ENCODE results near the gene RRBP1.

RRBP1 gene

DNA sequence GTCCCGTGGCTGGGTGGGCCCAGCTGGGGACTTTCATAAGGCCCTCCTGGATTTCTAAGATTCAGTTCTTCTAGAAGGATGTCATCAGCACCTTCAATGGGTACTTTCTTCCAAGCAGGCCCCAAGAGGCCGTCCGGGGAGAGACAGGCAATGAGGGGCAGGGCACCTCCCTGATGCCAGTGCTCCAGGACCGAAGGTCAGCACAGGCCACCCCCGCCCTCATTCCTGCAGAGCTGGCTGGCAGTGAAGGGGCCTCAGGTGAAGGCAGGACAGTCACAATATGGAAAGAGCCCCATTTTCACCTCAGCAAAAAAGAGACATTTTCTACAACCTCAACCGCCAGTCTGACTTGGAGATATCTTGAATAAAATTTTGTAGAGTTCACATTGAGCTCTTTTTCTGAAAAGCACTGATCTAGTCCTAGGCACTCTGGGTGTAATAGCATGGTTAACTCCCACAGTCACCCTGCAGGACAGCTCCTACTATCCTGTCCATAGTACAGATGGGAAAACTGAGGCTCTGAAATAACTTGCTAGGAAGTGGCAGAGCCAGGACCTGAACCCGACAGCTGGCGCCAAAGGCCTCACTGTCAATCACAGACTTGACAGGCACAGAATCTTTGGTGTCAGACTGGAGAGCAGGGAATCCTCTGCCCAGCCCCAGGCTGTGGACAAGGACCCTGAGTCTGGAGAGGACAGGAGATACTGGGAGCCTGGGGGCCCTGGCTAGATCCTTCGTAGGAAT lies 50.3 kb downstream of the RRBP1 start:
- no peak for DNase-seq

- DNase-seq = no peak
Observed at GRCh38 chr20:17630806-17631195, 51.2 kb downstream of the RRBP1 start.

DNA sequence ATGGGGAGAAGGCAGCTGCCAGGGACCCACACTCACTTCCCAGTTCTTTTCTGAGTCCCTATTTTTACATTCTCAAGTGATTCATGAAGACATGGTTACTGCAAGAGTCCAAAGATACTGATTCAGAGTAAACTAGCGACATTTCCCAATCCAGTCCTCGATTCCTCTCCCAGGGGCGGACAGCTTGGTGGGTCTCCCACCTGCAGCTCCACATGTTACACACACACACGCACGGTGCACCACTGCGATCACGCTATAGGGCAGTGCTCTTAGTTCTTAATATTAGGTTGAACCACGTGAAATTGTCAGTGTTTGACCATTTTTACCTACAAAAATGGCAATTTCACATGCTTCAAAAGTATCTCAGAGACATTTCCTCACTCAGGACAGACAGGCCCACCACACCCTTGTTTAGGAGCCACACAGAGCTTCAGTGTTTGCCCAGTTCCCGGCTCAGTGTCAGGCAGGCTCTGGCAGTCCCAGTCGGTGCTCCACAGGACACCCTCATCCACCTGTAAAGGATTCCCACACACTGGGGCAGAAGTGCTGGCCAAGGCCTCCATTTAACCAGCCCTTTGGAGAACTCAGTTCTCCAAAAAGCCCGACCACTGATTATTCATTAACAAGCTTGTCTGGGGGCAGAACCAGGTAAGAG lies 51.8 kb downstream of the RRBP1 start:
- no peak for DNase-seq

DNA sequence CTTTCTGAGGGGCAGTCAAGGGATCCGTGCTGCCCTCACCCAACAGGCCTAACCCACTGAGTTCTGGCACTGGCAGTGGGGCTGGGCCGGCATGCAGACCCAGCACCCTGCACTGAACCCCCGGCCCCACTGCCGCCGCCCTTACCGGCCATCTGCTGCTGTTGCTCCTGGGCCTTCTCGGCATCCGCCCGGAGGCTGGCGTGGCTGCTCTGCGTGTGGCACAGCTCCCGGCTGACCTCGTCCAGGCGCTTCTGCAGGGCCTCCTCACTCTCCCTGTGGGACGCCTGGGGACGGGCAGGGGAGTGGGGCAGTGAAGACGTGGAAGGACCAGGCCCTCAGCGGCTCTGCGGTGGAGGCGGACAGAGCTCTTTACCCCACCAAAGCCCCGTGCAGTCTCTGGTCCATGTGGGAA lies 52.4 kb downstream of the RRBP1 start:
- no peak for DNase-seq

GRCh38 chr20:17629025-17629424 lies 53.0 kb downstream of the RRBP1 start:
- no peak for DNase-seq

DNA sequence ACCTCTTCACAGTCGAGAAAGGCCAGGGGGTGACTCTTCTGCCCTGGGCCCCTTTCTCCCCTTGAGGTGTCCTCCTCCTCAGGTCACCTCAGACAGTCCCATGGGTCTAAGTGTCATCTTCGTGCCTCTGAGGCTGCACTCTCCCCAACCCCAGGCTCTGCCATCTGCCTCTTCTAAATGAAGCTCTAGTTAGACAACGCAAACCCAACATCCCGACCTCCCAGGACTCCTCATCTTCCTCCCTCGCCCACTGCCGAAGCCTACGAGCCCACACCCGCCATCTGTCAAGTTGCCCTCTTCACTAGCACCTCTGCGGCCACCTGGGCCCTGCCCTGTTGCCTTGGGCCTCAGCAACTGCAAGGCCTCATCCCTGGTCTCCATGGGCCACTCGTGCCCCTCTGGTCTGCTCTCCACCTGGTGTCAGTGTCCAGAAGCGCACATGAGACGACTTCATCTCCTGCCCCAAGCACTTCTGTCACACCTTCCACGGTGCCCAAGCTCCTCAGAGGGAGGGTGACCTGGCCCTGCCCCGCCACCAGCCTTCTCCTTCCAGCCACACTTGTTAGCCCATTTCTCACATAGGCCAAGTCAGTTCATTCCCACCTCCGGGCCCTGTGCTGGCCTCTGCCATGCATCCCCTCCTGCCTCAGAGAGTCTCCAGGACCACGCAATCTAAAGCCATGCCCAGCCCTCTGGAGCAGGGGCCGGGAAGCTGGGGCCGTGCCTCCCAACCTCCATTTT lies 53.8 kb downstream of the RRBP1 start:
- DNase-seq = no peak

- DNase-seq = no peak
Observed at GRCh38 chr20:17627101-17627955, 54.7 kb downstream of the RRBP1 start.

DNA sequence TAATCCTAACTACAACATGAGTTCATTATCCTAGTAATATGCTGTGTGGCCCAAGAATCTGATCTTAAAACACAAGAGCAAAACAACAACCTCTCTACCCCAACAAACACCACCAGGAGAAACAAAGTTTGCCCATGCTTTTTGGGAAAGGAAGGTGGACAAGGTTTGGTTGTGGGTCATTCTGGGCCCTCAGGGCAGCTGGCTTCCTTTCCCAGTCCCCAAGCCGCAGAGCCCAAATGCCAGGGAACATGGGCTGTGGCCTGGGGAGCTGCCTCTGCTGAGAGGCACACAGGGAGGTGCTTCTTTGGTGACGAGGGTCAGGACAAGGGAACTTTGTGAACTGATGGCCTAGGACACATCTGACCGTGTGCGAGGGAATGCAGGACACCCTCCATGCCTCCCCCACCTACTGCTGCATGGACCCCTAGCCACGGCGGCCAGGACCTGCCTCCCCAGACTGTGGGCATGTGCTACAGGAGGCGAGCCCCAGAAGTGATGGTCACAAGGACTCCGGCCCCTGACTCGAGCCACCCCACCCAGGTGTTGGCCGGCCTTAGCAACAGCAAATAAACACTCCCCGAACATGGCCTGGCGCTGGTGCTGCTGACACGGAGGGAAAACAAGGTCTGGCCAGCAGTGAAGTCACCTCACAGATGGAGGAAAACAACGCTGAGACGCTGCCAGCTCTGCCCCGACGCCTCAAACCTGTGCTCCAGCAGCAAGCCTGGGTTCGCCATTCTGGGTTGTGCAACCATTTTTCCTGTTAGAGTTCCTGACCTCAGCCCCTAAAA lies 55.6 kb downstream of the RRBP1 start:
- DNase-seq = no peak

- DNase-seq = no peak
Observed at GRCh38 chr20:17625246-17626051, 56.6 kb downstream of the RRBP1 start.

- DNase-seq = no peak
Observed at GRCh38 chr20:17624551-17625245, 57.3 kb downstream of the RRBP1 start.

GRCh38 chr20:17624070-17624469 lies 58.0 kb downstream of the RRBP1 start:
- no peak for DNase-seq

DNA sequence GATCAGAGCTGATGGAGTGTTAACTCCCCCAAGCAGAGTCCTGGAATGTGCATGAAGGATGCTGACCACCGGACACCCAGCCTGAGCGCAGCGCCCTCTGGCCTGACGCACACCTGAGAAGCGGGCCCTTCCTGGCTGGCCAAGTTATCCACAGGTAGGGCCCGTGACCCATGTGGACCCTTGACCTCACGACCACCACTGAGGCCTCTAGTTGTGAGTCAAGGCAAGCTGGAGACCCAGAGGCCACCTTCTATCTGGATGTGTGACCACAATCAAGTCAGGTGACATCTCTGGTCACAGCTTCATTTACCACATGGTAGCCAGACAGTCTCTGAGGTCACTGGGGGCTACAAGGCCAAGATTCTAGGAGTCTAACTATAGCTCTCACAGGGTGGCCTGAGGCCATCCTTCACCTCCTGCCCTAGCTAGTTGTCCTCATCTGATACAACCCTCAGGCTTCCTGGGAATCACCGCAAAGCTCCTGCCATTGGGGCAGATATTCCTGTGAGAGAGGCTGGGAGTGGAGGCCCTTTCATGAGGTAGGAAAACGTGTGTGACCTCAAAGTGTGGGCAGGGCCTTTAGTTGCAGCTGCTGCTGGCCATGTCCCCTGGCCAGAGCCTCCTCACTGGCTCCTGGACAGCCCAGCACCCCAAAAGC lies 59.1 kb downstream of the RRBP1 start:
- no peak for DNase-seq

DNA sequence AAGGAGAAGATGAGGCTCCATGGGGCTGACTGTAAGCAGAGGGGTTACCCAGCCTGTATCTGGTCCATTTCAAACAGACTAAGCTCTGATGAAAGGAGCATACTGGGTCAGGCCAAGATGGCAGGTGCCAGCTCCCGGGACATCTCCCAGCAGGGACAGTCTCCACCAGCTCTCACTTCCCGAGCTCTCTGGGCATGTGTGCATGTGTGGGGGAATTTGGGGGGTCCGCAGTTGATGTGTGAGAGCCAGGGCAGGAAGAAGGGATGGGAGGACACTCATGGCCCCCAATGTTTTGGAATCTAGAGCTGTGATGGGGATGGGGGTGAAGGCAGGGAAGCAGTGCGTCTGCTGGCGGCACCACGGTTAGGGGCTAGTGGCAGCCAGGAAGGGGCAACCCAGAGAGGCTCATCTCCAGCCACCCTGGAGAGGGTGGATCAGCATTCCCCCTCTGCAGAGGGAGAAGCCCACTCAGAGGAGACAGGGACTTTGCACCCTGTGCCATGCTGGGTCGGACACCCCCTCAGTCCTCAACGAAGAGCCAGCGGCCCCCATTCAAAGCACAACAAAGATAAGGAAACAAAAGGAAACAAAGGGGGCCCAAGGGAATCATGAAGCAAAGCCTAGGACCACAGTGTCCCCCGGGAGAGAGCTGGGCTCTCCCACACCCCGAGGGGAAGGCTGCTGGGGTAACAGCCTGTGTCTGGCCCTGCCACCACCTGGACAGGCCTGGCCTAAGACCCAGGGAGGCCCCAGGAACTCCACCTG lies 59.8 kb downstream of the RRBP1 start:
- DNase-seq = no peak

DNA sequence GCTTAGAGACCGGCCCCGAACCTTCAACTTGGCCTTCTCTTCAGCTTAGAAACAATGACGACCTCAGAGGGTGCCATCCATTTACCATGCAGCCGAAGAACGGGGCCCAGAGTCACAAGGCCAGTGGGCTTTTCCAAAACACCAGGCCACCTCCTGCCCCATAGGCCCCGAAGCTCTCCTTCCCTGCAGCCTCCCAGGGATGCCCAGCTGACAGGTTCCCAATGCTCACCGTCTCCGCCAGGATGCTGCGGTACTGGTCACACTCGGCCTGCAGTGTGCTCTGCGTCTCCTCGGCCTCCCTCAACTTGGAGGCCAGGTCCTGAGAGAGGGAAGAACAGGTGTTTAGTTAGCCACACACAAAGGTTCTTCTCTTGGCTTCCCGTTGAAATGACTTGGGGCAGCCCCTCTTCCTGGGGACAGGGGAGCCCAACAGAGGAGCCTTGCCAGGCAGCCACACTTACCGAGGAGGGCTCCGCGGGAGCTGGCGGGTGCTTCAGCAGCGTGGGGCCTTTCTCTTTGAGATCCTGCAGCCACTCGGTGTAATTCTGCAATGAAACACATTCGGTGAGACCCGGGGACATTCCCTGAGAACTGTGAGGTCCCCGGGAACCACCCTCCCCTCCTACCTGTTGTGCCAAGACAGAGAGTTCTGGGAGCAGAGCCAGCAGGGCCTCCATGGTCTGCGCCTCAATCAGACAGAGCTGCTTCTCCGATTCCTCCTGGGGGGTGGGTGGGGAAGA lies 60.6 kb downstream of the RRBP1 start:
- DNase-seq = no peak

DNA sequence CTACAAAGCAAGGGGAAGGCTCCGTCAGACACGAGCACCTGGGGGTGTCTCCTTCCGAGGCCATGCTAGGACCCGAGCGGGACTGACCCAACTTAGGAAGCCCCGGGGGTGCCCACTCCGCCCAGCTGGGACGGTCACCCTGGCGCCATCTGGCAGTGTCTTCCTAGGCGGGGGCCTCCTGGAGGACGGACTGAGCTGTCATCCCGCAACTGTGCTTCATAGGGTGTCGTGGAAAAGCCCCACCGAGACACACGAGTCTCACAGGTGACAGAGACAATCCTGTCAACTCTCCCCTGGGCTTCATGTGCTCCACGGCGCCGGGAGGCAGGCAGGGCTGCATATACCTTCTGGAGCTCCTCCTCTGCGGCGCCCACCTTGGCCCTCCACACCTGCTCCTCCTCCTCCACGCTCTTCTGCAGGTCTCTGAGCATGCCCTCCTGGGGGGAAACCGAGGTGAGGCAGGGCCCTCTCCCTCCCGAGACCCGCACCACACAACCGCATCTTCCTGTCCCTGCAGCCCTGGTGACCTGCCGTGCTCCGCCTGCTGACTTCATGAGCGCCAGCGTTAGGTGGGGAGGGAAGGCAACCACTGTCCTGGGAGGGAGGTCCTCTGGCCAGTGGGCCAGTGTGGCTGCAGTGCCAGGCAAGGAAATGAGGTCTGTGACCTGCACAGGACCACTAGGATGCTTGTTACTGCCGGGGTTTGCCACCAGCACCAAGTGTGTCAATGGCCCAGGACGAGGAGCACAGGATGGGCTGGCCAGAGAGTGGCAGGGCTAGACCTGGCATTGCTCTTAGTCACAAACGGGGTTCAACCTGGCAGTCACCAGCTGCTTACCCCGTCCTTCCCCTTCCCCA lies 61.4 kb downstream of the RRBP1 start:
- no peak for DNase-seq

DNA sequence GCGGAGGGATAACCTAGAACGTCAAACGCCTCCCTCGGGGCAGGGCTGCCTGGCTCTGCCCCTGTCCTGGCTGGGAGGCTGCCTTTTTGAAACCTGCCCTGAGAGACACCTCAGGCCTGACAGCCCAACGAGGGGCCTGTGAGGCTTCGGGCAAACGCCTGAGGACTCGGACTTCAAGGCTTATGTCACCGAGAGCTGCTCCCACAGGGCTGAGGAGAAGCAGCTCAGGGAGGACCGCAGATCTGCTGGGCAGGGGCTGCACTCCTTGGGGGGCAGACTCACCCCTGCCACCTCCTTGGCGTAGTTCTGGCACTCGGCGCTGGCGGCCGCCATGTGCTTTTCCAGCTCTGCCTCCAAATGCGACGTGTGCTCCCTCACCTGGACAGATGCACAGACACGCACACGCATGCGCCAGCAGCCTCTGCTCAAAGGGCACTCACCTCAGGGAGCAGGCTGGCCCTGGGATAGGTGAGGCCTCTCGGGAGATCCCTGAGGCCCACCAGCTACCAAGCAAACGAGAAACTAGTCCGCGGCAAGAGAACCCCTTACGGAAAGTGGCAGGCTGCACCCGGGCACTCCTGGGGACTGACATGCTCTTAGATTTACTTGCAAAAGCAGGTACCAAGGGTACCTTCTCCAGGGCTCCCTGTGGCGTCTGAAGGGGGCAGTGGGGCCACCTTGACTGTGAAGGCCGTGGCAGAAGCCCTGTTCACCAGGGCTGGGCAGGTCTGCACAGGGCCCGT lies 62.5 kb downstream of the RRBP1 start:
- DNase-seq = no peak

- no peak for DNase-seq
Observed at GRCh38 chr20:17618673-17619013, 63.4 kb downstream of the RRBP1 start.

Measured in CD4-positive, alpha-beta T cell treated with Interleukin-1 beta for 1 hour (primary cell).